Thyroid gland (tissue), 4 donors: ENCODE measurements around the gene MUC4.

Experiments used
- POLR2A ChIP-seq, 2 donors: fragments of 450-650 bp; IDR thresholded peaks; one replicate each; pipeline ENCODE4 v1.6.1; 2017; ENCODE audit warnings: antibody characterized with exemption in 2 of 2, mild to moderate bottlenecking in 2 of 2, moderate library complexity in 1 of 2
- TF ChIP-seq, protein P1 (sequence below), 6 experiments: fragments of 200-600 bp in 3 of 6; fragments of 450-650 bp in 3 of 6; sonication (generic) in 3 of 6; IDR thresholded peaks; one replicate each; pipeline ENCODE4 v1.5.1; 2016 to 2019; ENCODE audit warnings: antibody characterized with exemption in 6 of 6, mild to moderate bottlenecking in 2 of 6, inconsistent platforms in 1 of 6, moderate library complexity in 1 of 6

DNA sequence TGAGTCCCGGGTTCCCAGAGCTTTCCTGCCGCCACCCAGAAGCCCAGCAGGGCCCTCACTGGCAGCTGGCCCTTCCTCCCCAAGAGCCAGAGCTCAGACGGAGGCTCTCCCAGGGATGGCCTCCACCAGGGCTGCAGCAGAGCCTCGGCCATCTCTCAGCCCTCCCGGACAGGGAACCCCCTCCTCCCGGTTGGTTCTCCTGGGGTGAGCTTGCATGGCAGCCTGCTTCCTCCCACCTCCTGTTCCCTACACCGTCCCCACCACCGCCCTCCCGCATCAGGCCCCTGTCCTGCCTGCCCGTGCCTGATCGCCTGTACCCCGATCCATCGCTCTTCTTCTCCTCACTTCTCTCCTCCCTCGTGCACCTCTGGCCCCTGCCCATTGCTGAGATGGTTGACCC lies 24.1 kb upstream of the MUC4 start:
- TF ChIP-seq, protein P1, sequence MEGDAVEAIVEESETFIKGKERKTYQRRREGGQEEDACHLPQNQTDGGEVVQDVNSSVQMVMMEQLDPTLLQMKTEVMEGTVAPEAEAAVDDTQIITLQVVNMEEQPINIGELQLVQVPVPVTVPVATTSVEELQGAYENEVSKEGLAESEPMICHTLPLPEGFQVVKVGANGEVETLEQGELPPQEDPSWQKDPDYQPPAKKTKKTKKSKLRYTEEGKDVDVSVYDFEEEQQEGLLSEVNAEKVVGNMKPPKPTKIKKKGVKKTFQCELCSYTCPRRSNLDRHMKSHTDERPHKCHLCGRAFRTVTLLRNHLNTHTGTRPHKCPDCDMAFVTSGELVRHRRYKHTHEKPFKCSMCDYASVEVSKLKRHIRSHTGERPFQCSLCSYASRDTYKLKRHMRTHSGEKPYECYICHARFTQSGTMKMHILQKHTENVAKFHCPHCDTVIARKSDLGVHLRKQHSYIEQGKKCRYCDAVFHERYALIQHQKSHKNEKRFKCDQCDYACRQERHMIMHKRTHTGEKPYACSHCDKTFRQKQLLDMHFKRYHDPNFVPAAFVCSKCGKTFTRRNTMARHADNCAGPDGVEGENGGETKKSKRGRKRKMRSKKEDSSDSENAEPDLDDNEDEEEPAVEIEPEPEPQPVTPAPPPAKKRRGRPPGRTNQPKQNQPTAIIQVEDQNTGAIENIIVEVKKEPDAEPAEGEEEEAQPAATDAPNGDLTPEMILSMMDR (IDR thresholded peaks at IDR 0.05) = no peak
- no peak for TF ChIP-seq POLR2A (IDR thresholded peaks at IDR 0.05)
